GM12878 (cell line): ENCODE measurements around the gene MDFI.

Source experiments
- CHD2 ChIP-seq: IDR thresholded peaks from 2 replicates; pipeline ENCODE4 v1.6.1; 2011; ENCODE audit warnings: low read depth, low read length, improper control_type of control experiment, borderline replicate concordance
- CTCF ChIP-seq, 3 experiments: IDR thresholded peaks in 2 of 3; conservative IDR thresholded peaks in 1 of 3; 2 replicates each; pipeline ENCODE4 v1.5.1; 2011; ENCODE audit warnings: low read depth in 3 of 3, low read length in 3 of 3, mild to moderate bottlenecking in 3 of 3, control low read depth in 2 of 3, moderate library complexity in 2 of 3, inconsistent platforms in 1 of 3, mixed read lengths in 1 of 3; ENCODE audit not compliant: control insufficient read depth in 2 of 3, insufficient read depth in 1 of 3; ENCODE audit errors: extremely low read depth in 1 of 3
- RBBP5 ChIP-seq: fragments of 200-600 bp; sonication (generic); conservative IDR thresholded peaks from 2 replicates; pipeline ENCODE4 v1.6.1; 2016

GRCh38 chr6:41654698-41655151 is 16.5 kb downstream of the MDFI start:
- TF ChIP-seq RBBP5 (no peak), CHD2 (no peak), CTCF (IDR thresholded peaks at IDR 0.05 in 2 of 3, conservative IDR thresholded peaks at IDR 0.05 in 1 of 3; ENCODE audit: control insufficient read depth in 2 of 3, extremely low read depth in 1 of 3, insufficient read depth in 1 of 3, low read depth in 3 of 3, low read length in 3 of 3) (no peak)
